Upper lobe of left lung (tissue), 4 donors: ENCODE measurements around the gene TUBAL3.

ENCODE experiments used
- CTCF ChIP-seq, 6 experiments: fragments of 450-650 bp in 4 of 6; fragments of 200-600 bp in 2 of 6; sonication (generic) in 2 of 6; IDR thresholded peaks; one replicate each; pipeline ENCODE4 v1.5.1; 2016 to 2019; ENCODE audit warnings: antibody characterized with exemption in 6 of 6
- POLR2A ChIP-seq, 4 donors: fragments of 450-650 bp; IDR thresholded peaks; one replicate each; pipeline ENCODE4 v1.5.1; 2016 to 2017; ENCODE audit warnings: antibody characterized with exemption in 4 of 4, mild to moderate bottlenecking in 2 of 4
- POLR2AphosphoS5 ChIP-seq, 2 donors: sonication (generic); formaldehyde crosslinking; IDR thresholded peaks; one replicate each; pipeline ENCODE4 v1.5.1; 2017; ENCODE audit warnings: antibody characterized with exemption in 2 of 2

GRCh38 chr10:5399332-5399731, 5.3 kb downstream of the TUBAL3 start:
- TF ChIP-seq POLR2AphosphoS5 (IDR thresholded peaks at IDR 0.05), result no peak
- no peak for TF ChIP-seq POLR2A (IDR thresholded peaks at IDR 0.05)
- no peak for TF ChIP-seq CTCF (IDR thresholded peaks at IDR 0.05)
